ENCODE data around the gene RPRD1B. TPM values are rescaled to one million over a fixed set of nuclear protein-coding genes. Genes with fewer than 3 reads are reported as not detected.

RPRD1B gene
- total and polyA plus RNA-seq, 2 of the 13 experiments (the other 11 are each of a cell fraction or from before 2014, with no cell fraction given) = 31.1 to 41.5 TPM

DNA sequence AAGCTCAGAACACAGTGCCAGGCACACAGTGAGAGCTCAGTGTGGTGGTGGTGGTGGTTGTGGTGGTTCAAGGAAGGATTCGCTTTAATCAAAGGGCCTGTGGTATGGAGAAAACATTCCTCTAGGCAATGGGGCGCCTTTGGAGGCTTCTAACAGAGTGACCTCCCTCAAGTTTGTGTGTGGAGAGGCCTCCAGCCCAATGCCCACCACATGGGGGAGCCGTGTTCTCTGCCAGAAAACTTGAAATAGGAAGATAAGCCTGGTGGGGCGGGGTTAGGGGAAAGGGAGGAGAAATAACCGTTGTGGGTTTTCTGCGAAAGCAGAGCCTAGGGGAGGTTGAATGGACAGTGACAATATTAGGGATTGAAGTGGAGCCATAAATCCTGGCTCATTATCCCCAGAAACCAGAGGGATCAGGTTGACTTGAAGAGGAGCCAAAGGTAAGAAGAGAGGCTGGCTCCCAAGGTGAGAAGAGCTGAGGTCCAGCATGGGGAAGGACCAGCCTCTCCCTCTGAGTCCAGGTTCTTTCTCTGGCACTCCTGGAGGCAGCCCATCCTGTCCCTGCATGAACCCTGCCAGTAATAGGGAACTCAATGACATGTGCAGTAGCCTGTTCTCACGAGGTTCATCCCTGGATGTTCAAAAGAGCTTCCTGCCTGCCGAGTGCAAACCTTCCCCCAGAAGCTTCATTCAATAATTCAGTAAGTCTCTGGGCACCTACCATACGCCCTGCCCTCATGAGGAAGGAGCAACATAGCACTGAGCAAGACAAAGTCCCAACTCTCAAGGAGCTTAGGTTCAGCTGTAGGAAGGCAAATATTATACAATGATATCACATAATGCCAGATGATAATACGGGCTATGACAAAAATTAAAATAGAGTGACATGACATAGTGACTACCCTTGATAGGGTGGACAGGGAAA, 80.1 kb downstream of the RPRD1B start (continued):
- TF ChIP-seq, protein P1, sequence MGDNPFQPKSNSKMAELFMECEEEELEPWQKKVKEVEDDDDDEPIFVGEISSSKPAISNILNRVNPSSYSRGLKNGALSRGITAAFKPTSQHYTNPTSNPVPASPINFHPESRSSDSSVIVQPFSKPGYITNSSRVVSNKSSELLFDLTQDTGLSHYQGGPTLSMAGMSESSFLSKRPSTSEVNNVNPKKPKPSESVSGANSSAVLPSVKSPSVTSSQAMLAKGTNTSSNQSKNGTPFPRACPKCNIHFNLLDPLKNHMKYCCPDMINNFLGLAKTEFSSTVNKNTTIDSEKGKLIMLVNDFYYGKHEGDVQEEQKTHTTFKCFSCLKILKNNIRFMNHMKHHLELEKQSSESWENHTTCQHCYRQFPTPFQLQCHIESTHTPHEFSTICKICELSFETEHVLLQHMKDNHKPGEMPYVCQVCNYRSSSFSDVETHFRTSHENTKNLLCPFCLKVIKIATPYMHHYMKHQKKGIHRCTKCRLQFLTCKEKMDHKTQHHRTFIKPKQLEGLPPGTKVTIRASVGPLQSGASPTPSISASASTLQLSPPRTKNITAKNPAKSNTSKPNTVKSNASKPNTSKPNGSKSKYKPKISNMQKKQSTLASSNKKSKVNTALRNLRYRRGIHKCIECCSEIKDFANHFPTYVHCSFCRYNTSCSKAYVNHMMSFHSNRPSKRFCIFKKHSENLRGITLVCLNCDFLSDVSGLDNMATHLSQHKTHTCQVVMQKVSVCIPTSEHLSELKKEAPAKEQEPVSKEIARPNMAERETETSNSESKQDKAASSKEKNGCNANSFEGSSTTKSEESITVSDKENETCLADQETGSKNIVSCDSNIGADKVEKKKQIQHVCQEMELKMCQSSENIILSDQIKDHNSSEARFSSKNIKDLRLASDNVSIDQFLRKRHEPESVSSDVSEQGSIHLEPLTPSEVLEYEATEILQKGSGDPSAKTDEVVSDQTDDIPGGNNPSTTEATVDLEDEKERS (CRISPR knock-in tag; IDR thresholded peaks at IDR 0.05) = no peak
- TF ChIP-seq CHD4 (IDR thresholded peaks at IDR 0.05; ENCODE audit: borderline replicate concordance, low read length) (no peak), ESRRA (CRISPR knock-in tag; IDR thresholded peaks at IDR 0.05; ENCODE audit: low read depth) (no peak), ZNF3 (CRISPR knock-in tag; IDR thresholded peaks at IDR 0.05) (no peak), CAMTA2 (CRISPR knock-in tag; IDR thresholded peaks at IDR 0.05; ENCODE audit: borderline replicate concordance) (no peak), ZNF468 (CRISPR knock-in tag; IDR thresholded peaks at IDR 0.05) (no peak), STAG1 (CRISPR knock-in tag; IDR thresholded peaks at IDR 0.05) (peak; percentile 86), ZNF350 (CRISPR knock-in tag; IDR thresholded peaks at IDR 0.05; ENCODE audit: borderline replicate concordance, low read depth) (no peak), PRPF4 (IDR thresholded peaks at IDR 0.05; ENCODE audit: low read depth, low read length, poor library complexity, severe bottlenecking) (no peak), NFKB2 (CRISPR knock-in tag; IDR thresholded peaks at IDR 0.05; ENCODE audit: borderline replicate concordance) (no peak), ZNF737 (CRISPR knock-in tag; IDR thresholded peaks at IDR 0.05; ENCODE audit: borderline replicate concordance) (no peak), ZNF839 (CRISPR knock-in tag; IDR thresholded peaks at IDR 0.05; ENCODE audit: borderline replicate concordance) (no peak)
- TF ChIP-seq, protein P2, sequence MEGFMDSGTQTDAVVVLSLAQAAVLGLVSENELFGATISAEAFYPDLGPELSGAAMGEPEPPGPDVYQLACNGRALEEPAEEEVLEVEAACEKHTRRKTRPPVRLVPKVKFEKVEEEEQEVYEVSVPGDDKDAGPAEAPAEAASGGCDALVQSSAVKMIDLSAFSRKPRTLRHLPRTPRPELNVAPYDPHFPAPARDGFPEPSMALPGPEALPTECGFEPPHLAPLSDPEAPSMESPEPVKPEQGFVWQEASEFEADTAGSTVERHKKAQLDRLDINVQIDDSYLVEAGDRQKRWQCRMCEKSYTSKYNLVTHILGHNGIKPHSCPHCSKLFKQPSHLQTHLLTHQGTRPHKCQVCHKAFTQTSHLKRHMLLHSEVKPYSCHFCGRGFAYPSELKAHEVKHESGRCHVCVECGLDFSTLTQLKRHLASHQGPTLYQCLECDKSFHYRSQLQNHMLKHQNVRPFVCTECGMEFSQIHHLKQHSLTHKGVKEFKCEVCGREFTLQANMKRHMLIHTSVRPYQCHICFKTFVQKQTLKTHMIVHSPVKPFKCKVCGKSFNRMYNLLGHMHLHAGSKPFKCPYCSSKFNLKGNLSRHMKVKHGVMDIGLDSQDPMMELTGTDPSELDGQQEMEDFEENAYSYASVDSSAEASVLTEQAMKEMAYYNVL (CRISPR knock-in tag; IDR thresholded peaks at IDR 0.05; ENCODE audit: borderline replicate concordance) = no peak
- TF ChIP-seq, protein P3, sequence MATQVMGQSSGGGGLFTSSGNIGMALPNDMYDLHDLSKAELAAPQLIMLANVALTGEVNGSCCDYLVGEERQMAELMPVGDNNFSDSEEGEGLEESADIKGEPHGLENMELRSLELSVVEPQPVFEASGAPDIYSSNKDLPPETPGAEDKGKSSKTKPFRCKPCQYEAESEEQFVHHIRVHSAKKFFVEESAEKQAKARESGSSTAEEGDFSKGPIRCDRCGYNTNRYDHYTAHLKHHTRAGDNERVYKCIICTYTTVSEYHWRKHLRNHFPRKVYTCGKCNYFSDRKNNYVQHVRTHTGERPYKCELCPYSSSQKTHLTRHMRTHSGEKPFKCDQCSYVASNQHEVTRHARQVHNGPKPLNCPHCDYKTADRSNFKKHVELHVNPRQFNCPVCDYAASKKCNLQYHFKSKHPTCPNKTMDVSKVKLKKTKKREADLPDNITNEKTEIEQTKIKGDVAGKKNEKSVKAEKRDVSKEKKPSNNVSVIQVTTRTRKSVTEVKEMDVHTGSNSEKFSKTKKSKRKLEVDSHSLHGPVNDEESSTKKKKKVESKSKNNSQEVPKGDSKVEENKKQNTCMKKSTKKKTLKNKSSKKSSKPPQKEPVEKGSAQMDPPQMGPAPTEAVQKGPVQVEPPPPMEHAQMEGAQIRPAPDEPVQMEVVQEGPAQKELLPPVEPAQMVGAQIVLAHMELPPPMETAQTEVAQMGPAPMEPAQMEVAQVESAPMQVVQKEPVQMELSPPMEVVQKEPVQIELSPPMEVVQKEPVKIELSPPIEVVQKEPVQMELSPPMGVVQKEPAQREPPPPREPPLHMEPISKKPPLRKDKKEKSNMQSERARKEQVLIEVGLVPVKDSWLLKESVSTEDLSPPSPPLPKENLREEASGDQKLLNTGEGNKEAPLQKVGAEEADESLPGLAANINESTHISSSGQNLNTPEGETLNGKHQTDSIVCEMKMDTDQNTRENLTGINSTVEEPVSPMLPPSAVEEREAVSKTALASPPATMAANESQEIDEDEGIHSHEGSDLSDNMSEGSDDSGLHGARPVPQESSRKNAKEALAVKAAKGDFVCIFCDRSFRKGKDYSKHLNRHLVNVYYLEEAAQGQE (IDR thresholded peaks at IDR 0.05; ENCODE audit: borderline replicate concordance in 1 of 2, low read depth in 1 of 2, low read length in 2 of 2) = no peak
- TF ChIP-seq, protein P4, sequence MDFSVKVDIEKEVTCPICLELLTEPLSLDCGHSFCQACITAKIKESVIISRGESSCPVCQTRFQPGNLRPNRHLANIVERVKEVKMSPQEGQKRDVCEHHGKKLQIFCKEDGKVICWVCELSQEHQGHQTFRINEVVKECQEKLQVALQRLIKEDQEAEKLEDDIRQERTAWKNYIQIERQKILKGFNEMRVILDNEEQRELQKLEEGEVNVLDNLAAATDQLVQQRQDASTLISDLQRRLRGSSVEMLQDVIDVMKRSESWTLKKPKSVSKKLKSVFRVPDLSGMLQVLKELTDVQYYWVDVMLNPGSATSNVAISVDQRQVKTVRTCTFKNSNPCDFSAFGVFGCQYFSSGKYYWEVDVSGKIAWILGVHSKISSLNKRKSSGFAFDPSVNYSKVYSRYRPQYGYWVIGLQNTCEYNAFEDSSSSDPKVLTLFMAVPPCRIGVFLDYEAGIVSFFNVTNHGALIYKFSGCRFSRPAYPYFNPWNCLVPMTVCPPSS (IDR thresholded peaks at IDR 0.05) = no peak
- TF ChIP-seq, protein P5, sequence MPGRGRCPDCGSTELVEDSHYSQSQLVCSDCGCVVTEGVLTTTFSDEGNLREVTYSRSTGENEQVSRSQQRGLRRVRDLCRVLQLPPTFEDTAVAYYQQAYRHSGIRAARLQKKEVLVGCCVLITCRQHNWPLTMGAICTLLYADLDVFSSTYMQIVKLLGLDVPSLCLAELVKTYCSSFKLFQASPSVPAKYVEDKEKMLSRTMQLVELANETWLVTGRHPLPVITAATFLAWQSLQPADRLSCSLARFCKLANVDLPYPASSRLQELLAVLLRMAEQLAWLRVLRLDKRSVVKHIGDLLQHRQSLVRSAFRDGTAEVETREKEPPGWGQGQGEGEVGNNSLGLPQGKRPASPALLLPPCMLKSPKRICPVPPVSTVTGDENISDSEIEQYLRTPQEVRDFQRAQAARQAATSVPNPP (CRISPR knock-in tag; IDR thresholded peaks at IDR 0.05) = no peak
